Caco-2 (cell line): ENCODE measurements around the gene LST1. TPM values are rescaled to one million over a fixed set of nuclear protein-coding genes. Genes with fewer than 3 reads are reported as not detected.
A peak's percentile ranks its signal among the peaks of the same experiment; 100 is the strongest.

Source experiments
- BruUV-seq: library from RNA; stranded (reverse); fragments of 400-500 nt; replicated peaks from 2 replicates; lab custom pipeline; 2021; lab: Mats Ljungman, UMichigan
- CTCF ChIA-PET: fragments of 300-600 bp; sonication (Branson Sonifier 250); formaldehyde crosslinking; loops from one replicate; lab custom pipeline; 2022; ENCODE audit warnings: antibody characterized with exemption; lab: Charles Lee
- POLR2A ChIA-PET: fragments of 300-600 bp; sonication (Branson Sonifier 250); formaldehyde crosslinking; loops from one replicate; lab custom pipeline; 2022; ENCODE audit warnings: antibody characterized with exemption; lab: Charles Lee
- DNase-seq, 2 experiments: peaks; one replicate each; pipeline versions ENCODE4 v3.0.0 to v3.0.0-alpha.2; 2020 to 2022
- H3K27me3 ChIP-seq: replicated peaks from 2 replicates; pipeline ENCODE4 v1.6.0; 2011; ENCODE audit warnings: low read length; ENCODE audit not compliant: control insufficient read depth, insufficient read depth
- H3K36me3 ChIP-seq: 2 replicates; pipeline ENCODE4 v1.5.1; 2011; ENCODE audit warnings: low read length; ENCODE audit not compliant: control insufficient read depth, insufficient read depth
- H3K4me1 ChIP-seq: fragments of 250-450 bp; sonication (Bioruptor Pico); 2 replicates; pipeline ENCODE4 v1.5.1; 2020; ENCODE audit warnings: mild to moderate bottlenecking
- H3K4me3 ChIP-seq: 2 replicates; pipeline ENCODE4 v1.5.1; 2011; ENCODE audit warnings: low read depth, mild to moderate bottlenecking, control low read depth, low read length
- H3K9me3 ChIP-seq: fragments of 250-450 bp; sonication (Bioruptor Pico); 2 replicates; pipeline ENCODE4 v1.5.1; 2020; ENCODE audit warnings: mild to moderate bottlenecking, moderate library complexity
- H3K27ac Mint-ChIP-seq: one replicate; pipeline ENCODE4 v1.8.0; 2022; ENCODE audit warnings: mixed read lengths; ENCODE audit not compliant: unreplicated experiment
- H3K27me3 Mint-ChIP-seq: one replicate; pipeline ENCODE4 v1.8.0; 2022; ENCODE audit warnings: mixed read lengths; ENCODE audit not compliant: insufficient read depth, unreplicated experiment
- H3K36me3 Mint-ChIP-seq: one replicate; pipeline ENCODE4 v1.8.0; 2022; ENCODE audit warnings: mild to moderate bottlenecking, mixed read lengths; ENCODE audit not compliant: insufficient read depth, unreplicated experiment
- H3K4me1 Mint-ChIP-seq: one replicate; pipeline ENCODE4 v1.8.0; 2022; ENCODE audit warnings: low read depth, mixed read lengths; ENCODE audit not compliant: unreplicated experiment
- H3K4me3 Mint-ChIP-seq: one replicate; pipeline ENCODE4 v1.8.0; 2022; ENCODE audit warnings: mild to moderate bottlenecking, moderate library complexity, mixed read lengths; ENCODE audit not compliant: unreplicated experiment
- H3K9me3 Mint-ChIP-seq: one replicate; pipeline ENCODE4 v1.8.0; 2022; ENCODE audit warnings: mixed read lengths; ENCODE audit not compliant: unreplicated experiment
- CTCF ChIP-seq, 2 experiments: fragments of 200-600 bp in 1 of 2; IDR thresholded peaks; 1 replicate in 1 of 2; 2 replicates in 1 of 2; pipeline versions ENCODE4 v1.5.1 to v1.8.0; 2011 to 2022; ENCODE audit warnings: antibody characterized with exemption in 1 of 2, control low read depth in 1 of 2, inconsistent platforms in 1 of 2, low read depth in 1 of 2, low read length in 1 of 2, mild to moderate bottlenecking in 1 of 2, moderate library complexity in 1 of 2; ENCODE audit not compliant: insufficient read depth in 1 of 2, severe bottlenecking in 1 of 2, unreplicated experiment in 1 of 2
- intact Hi-C: fragments of 100-400 bp; cut with micrococcal nuclease; formaldehyde crosslinking; loops from one replicate; pipeline ENCODE4 v1.10.0; 2022; ENCODE audit not compliant: unreplicated experiment
- total RNA-seq: library from RNA; stranded (reverse); gene quantifications from 2 replicates; pipeline ENCODE4 v1.2.3, GENCODE V29; 2022

Gene LST1
- total RNA-seq, 1 experiment from 2014 or later = not detected

GRCh38 chr6:31572041-31572911, 13.8 kb upstream of the LST1 start, which contains the start of gene LTA:
Gene LTA (plus strand): TSS chr6:31572289. CDS start chr6:31572743, 454 bp downstream.
- POLR2A ChIA-PET = no interaction called here
- H3K27ac Mint-ChIP-seq = peak within 1 kb of the TSS; percentile 53

GRCh38 chr6:31573239-31574105, 12.6 kb upstream of the LST1 start:
- Mint-ChIP-seq H3K9me3 (no peaks in the 10 kb centered on the region), H3K4me3 (no peak overlapping the region), H3K27me3 (peaks cover 3% of the 10 kb centered on the region), H3K4me1 (peaks cover 18% of the 10 kb centered on the region), H3K36me3 (no peaks in the 10 kb centered on the region), H3K27ac (peak overlapping the region; percentile 53)
- TF ChIP-seq CTCF (IDR thresholded peaks at IDR 0.05; ENCODE audit: insufficient read depth in 1 of 2, low read depth in 1 of 2, low read length in 1 of 2, severe bottlenecking in 1 of 2, unreplicated experiment in 1 of 2) = no peak
- Histone ChIP-seq H3K36me3 (no peaks in the 10 kb centered on the region), H3K9me3 (no peaks in the 10 kb centered on the region), H3K4me3 (no peak overlapping the region), H3K4me1 (peaks cover 10% of the 10 kb centered on the region), H3K27me3 (no peaks in the 10 kb centered on the region)
- intact Hi-C loops = loop anchor here (1.0 kb wide), 1 partner anchor 26 kb away; the partner anchor contains the start of gene NFKBIL1
- DNase-seq = no peak
- ChIA-PET CTCF (interaction anchor here (0.6 to 1.7 kb wide), 3 partner anchors 23 to 26 kb away, joined by 3 to 9 read pairs (median 4); partner anchors contain the start of gene NFKBIL1), POLR2A (interaction anchor here (1.6 kb wide), 1 partner anchor 32 kb away, joined by 5 read pairs; the partner anchor contains the start of gene DDX39B)
- BruUV-seq = no TSS peak

More at GRCh38 chr6:31572041-31572911, 13.8 kb upstream of the LST1 start, which contains the start of gene LTA:
- H3K9me3 Mint-ChIP-seq = no peaks in the 10 kb centered on the region
- Histone ChIP-seq H3K4me3 (no peak within 1 kb of the TSS), H3K27me3 (no peaks in the 10 kb centered on the region), H3K36me3 (no peaks in the 10 kb centered on the region), H3K9me3 (no peaks in the 10 kb centered on the region), H3K4me1 (peaks cover 10% of the 10 kb centered on the region)
- intact Hi-C loops = no loop called here
- peaks cover 18% of the 10 kb centered on the region for H3K4me1 Mint-ChIP-seq
- DNase-seq = no peak
- TF ChIP-seq CTCF (IDR thresholded peaks at IDR 0.05; ENCODE audit: insufficient read depth in 1 of 2, low read depth in 1 of 2, low read length in 1 of 2, severe bottlenecking in 1 of 2, unreplicated experiment in 1 of 2) = no peak
- no TSS peak for BruUV-seq
- H3K4me3 Mint-ChIP-seq = no peak within 1 kb of the TSS
- H3K36me3 Mint-ChIP-seq = no peaks in the 10 kb centered on the region
- H3K27me3 Mint-ChIP-seq = peaks cover 3% of the 10 kb centered on the region
- CTCF ChIA-PET = no interaction called here
